LNCAP (cell line): ENCODE results near the gene SLC8A1.

Experiments used
- TF ChIP-seq, protein P1 (sequence below): fragments of 450-650 bp; IDR thresholded peaks from 2 replicates; pipeline ENCODE4 v1.5.1; 2017; ENCODE audit warnings: mild to moderate bottlenecking

The SLC8A1 gene

DNA sequence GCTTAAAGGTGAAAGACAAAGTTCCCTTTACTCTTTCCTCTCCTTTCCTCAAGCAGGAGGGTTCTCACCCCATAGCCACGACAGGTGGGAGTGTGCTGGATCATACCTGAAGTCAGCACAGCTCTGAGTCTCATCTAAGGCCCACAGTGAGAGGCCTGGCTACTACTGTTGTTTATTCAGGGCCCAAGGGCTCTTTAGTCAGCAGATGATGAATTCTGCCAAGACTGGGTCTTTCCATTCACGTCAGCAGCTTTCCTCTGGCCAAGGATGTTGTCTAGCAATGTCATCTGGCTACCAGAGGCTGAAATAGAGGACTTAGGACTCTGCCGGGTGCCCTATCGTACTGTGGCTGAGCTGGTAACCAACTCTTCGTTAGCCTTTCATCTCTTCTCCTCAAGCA, 364.5 kb downstream of the SLC8A1 start:
- TF ChIP-seq, protein P1, sequence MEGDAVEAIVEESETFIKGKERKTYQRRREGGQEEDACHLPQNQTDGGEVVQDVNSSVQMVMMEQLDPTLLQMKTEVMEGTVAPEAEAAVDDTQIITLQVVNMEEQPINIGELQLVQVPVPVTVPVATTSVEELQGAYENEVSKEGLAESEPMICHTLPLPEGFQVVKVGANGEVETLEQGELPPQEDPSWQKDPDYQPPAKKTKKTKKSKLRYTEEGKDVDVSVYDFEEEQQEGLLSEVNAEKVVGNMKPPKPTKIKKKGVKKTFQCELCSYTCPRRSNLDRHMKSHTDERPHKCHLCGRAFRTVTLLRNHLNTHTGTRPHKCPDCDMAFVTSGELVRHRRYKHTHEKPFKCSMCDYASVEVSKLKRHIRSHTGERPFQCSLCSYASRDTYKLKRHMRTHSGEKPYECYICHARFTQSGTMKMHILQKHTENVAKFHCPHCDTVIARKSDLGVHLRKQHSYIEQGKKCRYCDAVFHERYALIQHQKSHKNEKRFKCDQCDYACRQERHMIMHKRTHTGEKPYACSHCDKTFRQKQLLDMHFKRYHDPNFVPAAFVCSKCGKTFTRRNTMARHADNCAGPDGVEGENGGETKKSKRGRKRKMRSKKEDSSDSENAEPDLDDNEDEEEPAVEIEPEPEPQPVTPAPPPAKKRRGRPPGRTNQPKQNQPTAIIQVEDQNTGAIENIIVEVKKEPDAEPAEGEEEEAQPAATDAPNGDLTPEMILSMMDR = no peak

GRCh38 chr2:40085786-40086185, 366.1 kb downstream of the SLC8A1 start:
- TF ChIP-seq, protein P1 = no peak

DNA sequence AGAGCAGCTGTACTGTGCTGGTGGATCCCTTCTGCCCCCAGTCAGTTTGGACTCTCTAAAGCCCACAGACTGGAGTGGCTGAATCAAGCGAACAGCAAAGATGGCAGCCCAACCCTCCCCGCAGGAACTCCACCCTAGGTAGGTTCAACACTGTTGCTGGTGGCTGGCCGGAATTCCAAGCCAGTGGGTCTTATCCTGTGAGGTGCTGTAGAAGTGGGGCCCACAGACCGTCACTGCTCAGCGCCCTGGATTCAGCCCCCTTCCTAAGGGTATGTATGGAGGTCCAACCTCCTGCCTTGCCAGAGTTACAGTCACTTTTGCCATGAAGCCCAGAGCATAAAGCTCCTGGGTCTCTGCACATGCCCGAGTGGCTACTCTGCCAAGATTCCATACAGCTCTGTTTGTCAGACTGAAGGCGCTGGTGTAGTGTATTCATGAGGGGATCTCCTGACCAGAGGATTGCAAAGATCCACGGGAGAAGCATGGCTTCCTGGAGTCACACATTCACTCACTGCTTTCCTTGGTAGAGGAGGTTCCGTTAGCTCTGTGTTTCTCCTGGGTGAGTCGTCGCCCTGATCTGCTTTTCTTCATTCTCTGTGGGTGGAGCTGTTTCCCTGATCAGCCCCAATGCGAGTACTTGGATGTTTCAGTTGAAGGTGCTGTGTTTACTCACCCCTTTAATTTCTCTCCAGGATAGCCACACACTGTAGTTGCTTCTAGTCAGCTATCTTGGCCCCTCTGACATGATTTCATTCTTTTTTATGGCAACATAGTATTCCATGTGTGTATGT, 379.3 kb downstream of the SLC8A1 start:
- TF ChIP-seq, protein P1 = no peak

GRCh38 chr2:40062381-40062780, 389.5 kb downstream of the SLC8A1 start:
- TF ChIP-seq, protein P1 = no peak

GRCh38 chr2:40049781-40050180, 402.1 kb downstream of the SLC8A1 start:
- TF ChIP-seq, protein P1 = no peak

DNA sequence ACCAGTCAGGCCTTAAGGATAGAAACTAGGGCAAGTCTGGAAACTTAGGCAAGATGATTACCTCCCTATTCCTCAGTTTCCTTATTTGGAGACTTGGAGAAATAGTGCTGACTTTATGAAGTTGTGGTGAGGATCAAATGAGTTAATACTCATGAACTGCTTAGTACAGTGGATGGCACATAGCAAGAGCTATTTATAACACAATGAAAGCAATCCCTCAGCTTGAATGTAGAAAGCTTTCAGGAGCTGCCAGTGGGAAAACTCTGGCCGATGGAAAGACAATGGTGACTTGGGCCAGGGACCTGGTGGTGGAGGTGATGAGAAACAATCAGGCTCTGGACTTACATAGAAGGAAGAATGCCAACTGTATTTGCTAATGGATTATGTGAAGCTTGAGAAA, 403.4 kb downstream of the SLC8A1 start:
- TF ChIP-seq, protein P1 = no peak

- TF ChIP-seq, protein P1 = no peak
Measured at GRCh38 chr2:40047406-40047805, 404.5 kb downstream of the SLC8A1 start.
